ENCODE data around the gene CCDC13. TPM values are rescaled to one million over a fixed set of nuclear protein-coding genes. Genes with fewer than 3 reads are reported as not detected.

Gene CCDC13
- polyA plus RNA-seq, 4 donors, result 1.3 to 2.7 (median 2.3) TPM

DNA sequence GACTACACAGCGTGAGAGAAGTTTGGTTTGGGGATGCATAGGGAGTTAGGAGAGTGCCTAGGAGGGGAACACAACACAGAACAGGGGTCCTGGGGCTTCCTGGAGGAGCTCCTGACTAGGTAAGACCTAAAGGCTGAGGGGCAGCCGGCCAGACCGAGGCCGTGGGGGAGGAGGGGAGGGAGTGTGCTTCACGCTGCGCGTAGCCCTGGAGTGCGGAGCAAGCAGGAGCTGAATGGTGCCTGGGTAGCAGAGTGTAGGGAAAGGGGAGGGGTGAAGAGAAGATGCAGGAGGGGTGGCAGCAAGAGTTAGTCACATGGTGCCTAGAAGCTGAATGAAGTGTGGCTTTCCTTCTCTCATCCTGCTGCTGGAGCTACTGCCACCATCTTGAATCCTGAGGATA is 38.0 kb downstream of the CCDC13 start:
- DNase-seq (ENCODE audit: low read depth in 4 of 4, low spot score in 3 of 4), result no peak

DNA sequence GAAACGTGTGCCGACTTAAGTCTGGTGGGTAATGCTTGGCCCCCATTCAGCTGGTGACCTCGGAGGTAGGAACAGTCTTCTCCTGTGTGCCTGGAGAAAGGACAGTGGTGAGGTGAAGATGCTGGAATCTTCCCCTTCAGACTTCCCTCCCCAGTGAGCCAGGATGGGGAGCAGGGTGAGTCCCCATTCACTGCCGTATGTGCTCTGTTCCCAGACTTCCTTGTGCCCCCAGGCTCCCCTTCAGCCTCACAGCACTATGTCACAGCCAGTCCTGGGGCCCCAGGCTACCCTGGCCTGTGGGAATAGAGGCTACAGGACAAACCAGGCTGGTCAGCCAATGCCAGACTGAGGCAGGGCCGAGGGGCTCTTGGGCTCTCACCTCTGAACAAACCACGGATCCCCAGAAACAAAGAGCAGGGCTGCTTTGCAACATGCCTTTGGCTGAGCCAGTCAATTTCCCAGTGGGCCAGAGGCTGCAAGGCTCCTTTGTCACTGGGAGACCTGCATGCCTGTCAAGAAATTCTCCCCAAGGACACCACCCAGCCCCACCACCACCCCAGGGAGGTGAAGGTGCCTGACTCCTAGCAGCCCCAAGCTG is 38.7 kb downstream of the CCDC13 start:
- no peak for DNase-seq (ENCODE audit: low read depth in 4 of 4, low spot score in 3 of 4)

DNA sequence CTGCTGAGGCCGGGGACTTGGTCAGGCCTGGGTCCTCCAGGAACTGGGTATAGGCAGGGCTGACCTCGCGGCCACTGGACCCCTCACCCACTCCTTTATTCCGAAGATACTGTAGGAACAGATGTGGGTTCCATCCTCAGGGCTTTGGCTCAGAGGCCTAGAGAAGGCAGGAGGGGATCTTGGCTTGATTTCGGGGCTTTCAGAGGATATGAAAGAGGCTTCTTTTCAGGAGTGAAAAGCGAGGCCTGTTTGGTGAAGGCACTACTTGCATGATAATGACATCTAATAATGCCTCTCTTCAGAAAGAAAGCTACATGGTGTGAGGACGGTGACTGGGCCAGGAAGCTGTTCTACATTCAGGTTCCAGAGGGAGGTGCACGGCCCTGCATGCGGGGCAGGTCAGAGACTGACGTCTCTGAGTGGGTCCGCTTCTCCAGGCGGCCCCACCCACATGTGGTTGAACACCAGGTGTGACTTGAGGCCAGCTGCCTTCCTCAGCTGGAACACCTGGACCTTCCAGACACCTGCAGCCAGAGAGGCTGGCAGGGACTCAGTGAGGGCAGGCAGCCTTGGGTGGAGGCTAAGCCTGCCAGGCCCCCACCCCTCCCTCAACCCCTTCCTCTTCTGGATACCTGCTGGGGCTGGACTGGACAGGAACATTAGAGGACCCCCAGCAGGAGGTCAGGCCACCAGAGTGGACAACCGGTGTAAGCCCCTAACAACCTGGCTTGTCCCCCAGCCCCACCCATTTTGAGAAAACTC is 39.4 kb downstream of the CCDC13 start:
- no peak for DNase-seq (ENCODE audit: low read depth in 4 of 4, low spot score in 3 of 4)

DNA sequence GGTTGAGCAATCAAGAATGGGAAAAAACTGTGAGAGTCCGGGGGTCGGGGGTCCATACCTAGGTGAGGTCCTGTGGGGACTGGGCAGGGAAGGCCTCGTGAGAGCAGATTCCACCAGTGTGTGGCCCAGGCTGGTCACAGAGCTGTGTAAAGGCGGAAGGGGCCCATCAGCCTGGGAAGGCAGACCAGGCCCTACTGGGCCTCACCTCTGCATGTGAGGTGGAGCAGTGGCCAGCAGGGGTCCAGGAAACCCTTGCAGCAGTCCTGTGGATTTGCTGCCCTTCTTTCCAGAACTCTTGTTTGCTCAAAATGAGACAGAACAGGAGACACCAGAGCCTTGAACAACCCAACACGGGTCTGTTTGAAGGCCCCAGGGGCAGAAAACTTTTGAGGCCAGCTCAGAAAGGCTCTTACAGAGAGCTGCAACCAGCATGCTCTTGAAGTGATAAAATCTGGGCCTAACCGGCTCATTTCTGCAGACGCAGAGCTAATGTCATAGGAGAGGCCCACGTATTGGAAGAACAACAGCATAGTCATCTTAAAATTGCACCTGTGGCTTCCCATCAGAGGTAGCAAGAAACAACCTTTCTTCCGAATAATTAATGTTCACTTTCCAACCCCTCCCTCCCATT is 40.1 kb downstream of the CCDC13 start:
- DNase-seq (ENCODE audit: low read depth in 4 of 4, low spot score in 3 of 4), result no peak

DNA sequence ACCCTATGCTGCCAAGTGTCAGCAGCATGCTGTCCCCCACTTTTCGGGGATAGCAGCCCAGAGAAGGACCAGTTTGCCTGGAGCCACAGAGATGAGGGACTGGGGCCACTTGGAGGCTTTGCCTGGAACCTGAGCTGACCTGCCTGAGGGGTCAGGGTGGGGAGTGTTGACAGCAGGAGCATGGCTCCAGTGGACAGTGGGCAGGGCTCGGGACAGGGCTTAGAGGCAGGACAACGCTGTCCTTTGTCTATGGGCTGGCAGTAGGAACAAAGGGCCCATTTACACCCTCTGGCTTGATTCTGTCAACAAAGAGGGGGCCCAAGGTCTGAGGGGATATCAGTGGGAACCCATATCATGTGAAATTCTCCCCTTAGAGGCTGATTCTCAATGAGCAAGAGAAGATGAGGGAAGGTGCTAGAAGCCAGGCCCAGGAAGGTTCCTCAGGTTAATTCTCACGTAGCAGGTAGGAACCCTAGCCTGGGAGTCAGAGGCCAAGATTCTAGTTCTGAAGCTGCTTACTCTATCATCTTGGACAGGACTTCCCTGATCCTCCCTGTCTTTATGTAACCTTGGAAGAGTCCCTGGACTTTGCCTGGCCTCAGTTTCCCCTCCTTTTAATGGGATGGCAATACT is 40.7 kb downstream of the CCDC13 start:
- DNase-seq (ENCODE audit: low read depth in 4 of 4, low spot score in 3 of 4), result no peak

DNA sequence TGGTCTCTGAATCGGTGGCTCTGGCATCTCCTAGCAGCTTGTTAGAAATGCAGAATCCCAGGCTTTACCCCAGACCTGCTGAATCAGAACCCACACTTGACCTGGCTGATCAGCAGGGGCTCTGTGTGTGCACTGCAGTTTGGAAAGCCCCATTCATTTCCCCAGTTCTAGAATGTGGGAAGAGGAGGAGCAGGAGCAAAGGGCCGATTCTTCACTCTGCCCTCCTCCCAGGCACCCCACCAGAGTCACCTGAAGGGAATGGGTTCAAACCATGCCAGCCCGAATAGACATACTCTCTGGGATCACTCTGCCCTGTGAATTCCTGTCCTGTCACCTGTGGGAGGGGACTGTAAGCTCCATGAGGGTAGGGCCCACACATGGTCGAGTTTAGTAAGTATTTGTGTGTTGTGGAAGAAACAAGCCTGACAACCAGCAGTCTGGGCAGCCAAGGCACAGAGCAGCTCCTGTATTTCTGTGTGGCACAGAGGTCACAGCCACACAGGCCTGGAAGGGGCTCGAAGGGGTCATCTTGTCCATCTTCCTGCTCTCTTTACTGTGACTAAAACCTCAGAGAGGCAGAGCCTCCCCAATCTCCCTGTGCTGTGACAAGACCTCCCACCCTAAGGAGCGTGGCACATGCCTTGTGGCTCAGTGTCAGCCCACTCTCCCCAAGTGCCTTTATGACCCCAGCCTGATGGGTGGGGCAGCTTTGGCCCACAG is 41.4 kb downstream of the CCDC13 start:
- DNase-seq (ENCODE audit: low read depth in 4 of 4, low spot score in 3 of 4), result no peak

DNA sequence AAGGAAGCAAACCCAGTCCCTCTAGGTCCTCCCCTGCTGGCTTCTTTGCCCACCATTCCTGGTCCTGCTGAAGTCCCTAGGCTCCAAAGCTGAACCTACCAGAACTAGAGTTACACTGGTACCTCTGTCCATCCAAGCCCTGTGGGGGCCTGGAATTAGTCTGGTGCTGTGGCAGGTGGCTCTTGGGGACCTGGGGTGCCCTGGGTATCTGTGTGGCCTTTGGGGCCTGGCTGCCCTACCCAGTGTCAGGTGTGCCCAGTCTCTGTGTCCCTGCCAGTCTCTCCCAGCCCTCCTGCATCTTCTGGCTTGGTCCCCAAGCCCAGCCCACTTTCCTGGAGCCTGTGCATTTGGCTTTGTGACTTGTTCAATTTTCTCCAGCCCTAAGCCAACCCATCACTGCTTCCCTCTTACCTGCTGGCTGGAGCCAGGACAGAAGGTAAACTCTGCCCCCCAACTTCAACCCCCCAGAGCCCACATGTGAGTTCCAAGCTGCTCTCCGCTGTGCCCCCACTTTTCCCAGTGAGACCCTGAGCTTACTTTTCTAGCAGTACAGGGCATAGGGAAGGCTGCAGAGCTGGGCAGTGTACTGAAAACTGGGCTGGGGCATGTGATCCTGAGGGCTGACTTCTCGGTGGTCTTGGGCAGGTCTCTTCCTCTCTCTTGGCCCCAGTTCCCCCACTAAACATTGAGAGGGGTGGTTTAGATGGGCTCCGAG is 42.2 kb downstream of the CCDC13 start:
- no peak for DNase-seq (ENCODE audit: low read depth in 4 of 4, low spot score in 3 of 4)

DNA sequence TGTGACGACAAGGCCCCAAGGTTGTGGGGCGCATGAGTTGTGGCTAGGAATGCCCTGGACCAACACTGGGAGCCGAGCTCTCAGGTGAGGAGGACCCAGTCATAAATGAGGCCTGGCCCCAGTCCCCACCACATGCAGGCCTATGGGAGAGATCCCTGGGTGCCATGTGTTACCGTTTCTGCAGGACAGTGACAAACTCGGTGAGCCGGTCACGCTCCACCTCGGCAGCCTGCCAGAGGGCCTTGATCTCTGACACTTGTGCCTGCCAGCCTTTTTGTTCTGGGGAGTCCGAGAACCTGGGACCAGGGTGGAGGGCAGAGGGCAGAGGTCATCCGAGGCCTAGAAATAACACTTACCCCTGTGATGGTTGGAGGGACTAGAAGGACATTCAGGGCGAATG is 42.8 kb downstream of the CCDC13 start:
- DNase-seq (ENCODE audit: low read depth in 4 of 4, low spot score in 3 of 4), result no peak

DNA sequence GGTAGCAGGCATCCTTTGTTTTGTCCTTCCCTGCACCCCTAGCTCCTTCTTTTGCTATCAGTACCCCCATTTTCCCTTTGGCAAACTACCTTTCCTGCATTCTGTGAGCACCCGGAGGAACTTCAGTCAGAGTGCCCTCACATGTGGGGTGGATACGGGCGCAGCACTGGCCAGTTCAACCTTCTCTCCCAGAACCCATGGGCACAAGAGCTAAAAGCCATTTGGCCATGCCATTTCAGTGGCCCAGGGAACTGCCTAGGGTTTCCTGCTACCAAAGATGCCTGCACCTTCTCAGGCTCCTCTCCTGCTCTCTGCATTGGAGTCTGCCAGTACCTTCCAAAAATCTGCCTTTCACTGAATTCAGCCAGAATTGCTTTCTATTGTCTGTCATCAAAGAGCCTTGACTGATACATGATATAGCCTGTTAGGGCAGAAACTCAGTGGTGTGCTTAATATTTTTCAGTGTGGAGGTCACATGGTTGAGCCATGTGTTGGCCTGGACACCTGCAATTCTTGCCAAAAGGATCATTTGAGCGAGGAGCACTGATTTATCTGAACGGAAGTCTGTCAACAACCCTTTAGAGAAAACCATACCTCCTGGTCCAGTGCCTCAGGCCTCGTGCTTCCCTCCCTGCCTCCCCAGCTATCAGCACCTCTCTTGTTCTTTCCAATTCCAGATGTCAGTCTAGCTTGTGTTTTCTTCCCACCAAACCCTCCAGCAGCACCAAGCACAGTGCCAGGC is 43.5 kb downstream of the CCDC13 start:
- DNase-seq (ENCODE audit: low read depth in 4 of 4, low spot score in 3 of 4), result no peak

DNA sequence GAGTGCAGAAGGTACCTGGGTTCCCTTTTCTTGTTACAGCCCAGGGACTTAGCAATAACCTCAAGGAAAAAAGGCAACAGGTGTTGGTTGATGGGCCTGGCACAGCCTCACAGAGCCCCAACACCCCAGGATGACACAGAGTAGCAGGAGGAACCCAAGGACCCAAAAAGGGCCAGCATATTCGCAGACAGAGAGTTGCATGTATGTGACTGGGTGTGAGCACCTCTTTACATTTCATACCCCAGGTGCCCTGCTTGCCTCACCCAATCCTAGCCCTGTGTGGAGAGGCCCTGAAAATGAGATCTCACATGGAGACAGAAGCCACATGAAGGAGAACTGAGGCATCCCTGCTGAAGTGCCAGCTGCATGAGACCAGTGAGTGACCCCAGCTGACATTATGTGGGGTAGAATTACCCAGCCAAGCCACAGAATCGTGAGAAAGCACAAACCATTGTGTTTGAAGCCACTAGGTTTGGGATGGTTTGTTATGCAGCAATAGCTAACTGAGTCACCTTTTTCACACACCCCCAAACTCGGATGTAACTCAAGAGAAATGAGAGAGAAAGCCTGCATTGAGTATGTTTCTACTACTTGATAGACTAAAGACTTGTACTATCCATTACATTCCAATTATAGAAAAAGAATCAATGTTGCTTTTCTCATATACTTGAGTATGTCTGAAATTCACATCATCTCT is 44.2 kb downstream of the CCDC13 start:
- no peak for DNase-seq (ENCODE audit: low read depth in 4 of 4, low spot score in 3 of 4)

DNA sequence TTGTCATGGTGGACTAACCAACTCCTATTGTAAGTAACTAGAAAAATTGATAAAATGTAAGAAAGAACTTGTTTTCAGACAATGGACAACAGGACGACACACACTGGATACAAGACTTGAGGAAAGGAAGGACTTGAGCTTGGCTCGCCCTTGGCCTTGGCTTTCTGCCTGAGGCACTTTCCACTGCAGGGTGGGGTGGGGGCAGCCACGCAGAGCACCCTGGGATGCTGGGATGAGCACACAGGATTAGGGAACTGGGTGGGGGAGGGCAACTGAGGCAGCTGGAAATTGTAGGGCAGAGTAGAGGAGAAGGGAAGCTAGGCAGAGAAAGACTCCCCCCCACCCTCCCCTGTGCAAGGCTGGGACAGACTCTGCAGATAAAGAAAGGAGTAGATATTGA is 45.0 kb downstream of the CCDC13 start:
- no peak for DNase-seq (ENCODE audit: low read depth in 4 of 4, low spot score in 3 of 4)

DNA sequence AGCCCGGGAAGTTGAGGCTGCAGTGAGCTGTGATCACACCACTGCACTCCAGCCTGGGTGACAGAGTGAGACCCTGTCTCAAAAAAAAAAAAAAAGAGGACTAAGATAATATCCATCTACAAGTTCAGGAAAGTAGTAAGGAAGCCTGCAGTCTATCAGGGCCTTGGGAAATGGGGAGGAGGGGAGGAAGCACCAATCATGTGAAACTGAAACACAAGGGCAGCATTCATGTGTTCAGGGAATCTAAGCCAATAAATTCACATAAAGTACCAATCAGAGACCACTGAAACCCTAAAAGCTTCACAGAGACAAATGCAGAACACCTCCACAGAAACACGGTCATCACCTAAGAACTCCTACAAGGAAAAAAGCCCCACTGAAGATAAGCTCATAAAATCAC is 47.6 kb downstream of the CCDC13 start:
- no peak for DNase-seq (ENCODE audit: low read depth in 4 of 4, low spot score in 3 of 4)

DNA sequence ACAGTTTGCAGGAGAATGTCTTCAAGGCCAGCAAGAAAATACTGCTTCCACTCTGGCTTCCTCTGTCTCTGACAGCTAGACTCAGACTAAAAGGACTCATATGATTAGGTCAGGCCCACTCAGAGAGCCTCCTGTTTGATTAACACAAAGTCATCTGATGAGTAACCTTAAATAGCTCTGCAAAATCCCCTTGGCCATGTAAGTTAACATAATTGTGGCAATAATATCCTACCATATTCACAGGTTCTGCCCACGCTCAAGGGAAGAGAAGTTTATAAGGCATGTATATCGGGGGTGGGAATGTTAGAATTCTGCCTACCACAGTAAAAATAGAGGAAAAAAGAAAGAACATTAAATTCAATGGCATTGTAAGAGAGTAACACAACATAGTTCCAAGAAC is 49.8 kb downstream of the CCDC13 start:
- no peak for DNase-seq (ENCODE audit: low read depth in 4 of 4, low spot score in 3 of 4)

Other genes with a start within 250 kb of the CCDC13 start
- 10 to 100 TPM; 43.9 to 47.6 (median 45.9) TPM for gene SEC22C, start 191.3 kb downstream of the CCDC13 start, polyA plus RNA-seq (ENCODE audit: insufficient read length in 4 of 4)
- gene SS18L2, start 182.4 kb downstream of the CCDC13 start, polyA plus RNA-seq (ENCODE audit: insufficient read length in 4 of 4), result 10 to 100 TPM; 21.3 to 26.3 (median 24.4) TPM
- 100 to 1,000 TPM in 2 of 4 donors, 10 to 100 TPM in 2; 75.7 to 167 (median 102) TPM for gene NKTR, start 172.6 kb downstream of the CCDC13 start, polyA plus RNA-seq (ENCODE audit: insufficient read length in 4 of 4)
- 10 to 100 TPM; 13.5 to 34.0 (median 15.4) TPM for gene ZBTB47, start 119.6 kb downstream of the CCDC13 start, polyA plus RNA-seq (ENCODE audit: insufficient read length in 4 of 4)
- gene KLHL40, start 87.7 kb downstream of the CCDC13 start, polyA plus RNA-seq (ENCODE audit: insufficient read length in 4 of 4), result not detected
- 1 to 10 TPM in 1 of 4 donors, under 1 TPM in 3; 0.33 to 1.5 (median 0.59) TPM for gene HHATL, start 70.5 kb downstream of the CCDC13 start, polyA plus RNA-seq (ENCODE audit: insufficient read length in 4 of 4)
- 100 to 1,000 TPM; 106 to 206 (median 167) TPM for gene HIGD1A, start 31.2 kb upstream of the CCDC13 start, polyA plus RNA-seq (ENCODE audit: insufficient read length in 4 of 4)
- gene ACKR2, start 36.2 kb upstream of the CCDC13 start, polyA plus RNA-seq (ENCODE audit: insufficient read length in 4 of 4), result 1 to 10 TPM; 1.2 to 3.5 (median 2.3) TPM
- 1 to 10 TPM in 1 of 4 donors, under 1 TPM in 3; 0.23 to 1.1 (median 0.74) TPM for gene CYP8B1, start 102.6 kb upstream of the CCDC13 start, polyA plus RNA-seq (ENCODE audit: insufficient read length in 4 of 4)
- gene ZNF662, start 132.9 kb upstream of the CCDC13 start, polyA plus RNA-seq (ENCODE audit: insufficient read length in 4 of 4), result 10 to 100 TPM; 23.5 to 37.7 (median 29.7) TPM
- gene GASK1A, start 206.1 kb upstream of the CCDC13 start, polyA plus RNA-seq (ENCODE audit: insufficient read length in 4 of 4), result 1 to 10 TPM; 3.6 to 7.8 (median 4.0) TPM